Motor neuron (in vitro differentiated cells): ENCODE measurements around the gene EFL1. TPM values are rescaled to one million over a fixed set of nuclear protein-coding genes. Genes with fewer than 3 reads are reported as not detected.

Source experiments
- ATAC-seq, 8 experiments: fragments of 200-7000 bp; cut with Tn5 transposase; replicated peaks in 6 of 8; 2 replicates each; pipeline ENCODE4 v1.8.0; 2021; ENCODE audit warnings: mild to moderate bottlenecking in 8 of 8, moderate library complexity in 8 of 8
- H3K27ac ChIP-seq, 2 donors: fragments of 250-450 bp; sonication (Bioruptor Pico); 2 replicates each; pipeline ENCODE4 v1.9.0; 2021; ENCODE audit warnings: antibody characterized with exemption in 2 of 2, mild to moderate bottlenecking in 2 of 2, moderate library complexity in 1 of 2
- H3K4me1 ChIP-seq, 2 donors: fragments of 250-450 bp; sonication (Bioruptor Pico); replicated peaks in 1 of 2; 2 replicates each; pipeline ENCODE4 v1.6.1; 2021; ENCODE audit warnings: antibody characterized with exemption in 2 of 2, mild to moderate bottlenecking in 2 of 2, moderate library complexity in 1 of 2
- H3K4me3 ChIP-seq, 5 donors: fragments of 250-450 bp; sonication (Bioruptor Pico); 2 replicates each; pipeline ENCODE4 v1.9.0; 2021; ENCODE audit warnings: antibody characterized with exemption in 5 of 5, mild to moderate bottlenecking in 5 of 5, moderate library complexity in 4 of 5
- WGBS, 10 experiments: fragments of 450-650 bp; shearing (Covaris generic); methylation state at CpG; one replicate each; pipeline ENCODE4 v1.0.0; 2022; 5-methylcytosine and 5-hydroxymethylcytosine counted together
- in situ Hi-C, 9 experiments: fragments of 400-800 bp; cut with MboI; loops; one replicate each; pipeline ENCODE4 v1.15.0; 2021; ENCODE audit warnings: low sequenced_read_pairs in 9 of 9, low pct_unique_long_range_greater_than_20kb in 2 of 9; ENCODE audit not compliant: unreplicated experiment in 9 of 9
- total RNA-seq, 8 experiments: library from RNA; unstranded; fragments of 300-600 nt; gene quantifications; 2 replicates each; pipeline versions ENCODE4 v1.2.3 to v1.2.4, GENCODE V29; 2022

EFL1 gene
- total RNA-seq, 8 experiments from 2014 or later: 12.1 to 19.8 (median 14.8) TPM

DNA sequence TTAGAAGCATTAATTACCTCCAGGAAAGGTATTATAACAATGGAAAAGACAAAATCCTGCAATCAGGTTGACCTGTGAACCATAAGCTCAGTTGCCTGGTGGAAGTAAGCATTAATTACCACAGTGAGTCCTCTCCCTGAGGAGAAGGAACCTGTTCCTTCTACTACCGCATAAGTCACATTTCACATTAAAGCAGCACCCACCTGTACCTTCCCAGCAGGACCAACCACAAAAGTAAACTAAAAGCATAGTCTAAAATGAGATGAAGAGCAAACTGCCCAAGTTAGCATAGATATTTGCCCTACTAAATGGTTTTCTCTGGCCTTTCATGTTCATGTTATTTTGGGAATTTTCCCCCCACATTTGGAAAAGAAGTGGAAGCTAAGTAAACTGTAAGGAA, 78.2 kb downstream of the EFL1 start:
- Histone ChIP-seq H3K27ac (no peak overlapping the region), H3K4me1 (no peaks in the 10 kb centered on the region), H3K4me3 (no peak overlapping the region)
- in situ Hi-C loops: no loop called here
- no peak for ATAC-seq
- WGBS, 10 experiments: 83 to 100% (median 100%) methylated on average over 1 of the region's 1 CpG; no CpG with 5 or more reads in 3 of the 10 experiments

GRCh38 chr15:82183121-82184031, 79.2 kb downstream of the EFL1 start:
- in situ Hi-C loops: no loop called here
- ATAC-seq: no peak

DNA sequence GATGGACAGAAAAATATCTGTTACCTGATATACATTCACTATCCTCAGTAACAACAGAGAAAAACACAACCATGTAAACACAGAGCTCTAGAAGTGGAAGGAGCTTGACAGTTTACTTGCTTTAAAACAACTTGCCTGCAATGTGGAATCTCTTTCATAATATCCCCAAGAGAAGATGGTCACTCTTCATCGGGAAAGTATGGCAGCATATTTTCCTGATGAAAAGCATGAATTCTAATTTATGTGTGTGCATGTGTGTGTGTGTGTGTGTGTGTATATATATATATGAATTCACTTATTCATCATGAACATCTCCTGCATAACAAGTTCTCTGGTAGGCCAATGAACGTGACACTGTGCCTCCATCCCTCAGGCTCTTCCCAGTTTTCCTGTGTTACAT, 81.2 kb downstream of the EFL1 start:
- Histone ChIP-seq H3K4me1 (no peaks in the 10 kb centered on the region), H3K4me3 (no peak overlapping the region), H3K27ac (no peak overlapping the region)
- no peak for ATAC-seq
- in situ Hi-C loops: no loop called here
- WGBS, 10 experiments: 59 to 100% (median 95%) methylated on average over 1 to 2 of the region's 2 CpGs; no CpG with 5 or more reads in 4 of the 10 experiments

More at GRCh38 chr15:82183121-82184031, 79.2 kb downstream of the EFL1 start:
- no peaks in the 10 kb centered on the region for H3K4me1 ChIP-seq
- 70 to 100% (median 95%) methylated on average over 1 to 2 of the region's 2 CpGs; no CpG with 5 or more reads in 2 of the 10 experiments for WGBS, 10 experiments
- H3K4me3 ChIP-seq: no peak overlapping the region
- no peak overlapping the region for H3K27ac ChIP-seq

- H3K4me1 ChIP-seq: no peaks in the 10 kb centered on the region
- peak in 1 of 8 experiments; percentile 64 for ATAC-seq
- H3K27ac ChIP-seq: no peak overlapping the region
- no peak overlapping the region for H3K4me3 ChIP-seq
- 0 to 100% (median 72%) methylated on average over 1 to 2 of the region's 2 CpGs; no CpG with 5 or more reads in 5 of the 10 experiments for WGBS, 10 experiments
- in situ Hi-C loops: no loop called here
These were observed 84.5 kb downstream of the EFL1 start for GRCh38 chr15:82178061-82178460.

DNA sequence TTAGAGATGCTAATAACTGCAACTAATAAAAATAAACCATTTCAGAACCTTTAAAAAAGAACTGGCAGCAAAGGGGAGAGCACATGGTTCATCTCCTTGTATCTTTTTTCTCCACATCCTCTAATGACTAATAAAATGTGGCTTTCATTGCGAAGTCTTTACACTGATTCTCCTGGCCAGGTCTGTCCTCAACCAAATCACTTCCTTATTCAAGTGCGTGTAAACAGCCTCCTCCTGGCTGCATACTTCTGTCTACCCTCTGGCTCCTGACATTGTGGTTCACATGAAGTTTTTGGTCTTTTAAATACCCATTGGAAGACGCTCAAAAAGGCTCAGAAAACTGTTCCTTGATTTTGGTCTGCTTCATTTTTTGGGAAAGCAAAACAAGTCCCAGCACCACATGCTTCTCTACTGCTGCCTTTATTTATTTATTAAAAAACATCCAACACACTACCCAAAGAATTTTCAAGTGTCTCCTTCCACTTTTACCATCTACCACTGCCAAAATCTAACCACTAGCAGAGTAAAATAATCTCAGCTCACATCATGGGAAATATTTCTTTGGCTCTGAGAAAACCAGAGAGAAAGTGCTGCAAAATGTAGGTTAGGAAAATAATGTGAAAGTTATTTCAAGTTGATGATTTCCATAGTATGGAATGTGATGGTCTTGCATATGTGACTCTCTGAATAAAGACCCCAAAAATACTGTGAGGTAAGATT, 85.1 kb downstream of the EFL1 start:
- Histone ChIP-seq H3K27ac (no peak overlapping the region), H3K4me1 (no peaks in the 10 kb centered on the region), H3K4me3 (no peak overlapping the region)
- 0 to 100% (median 74%) methylated on average over 1 to 3 of the region's 3 CpGs; no CpG with 5 or more reads in 1 of the 10 experiments for WGBS, 10 experiments
- in situ Hi-C loops: no loop called here
- ATAC-seq: peak in 3 of 8 experiments; percentile 51 to 84 (median 65)

DNA sequence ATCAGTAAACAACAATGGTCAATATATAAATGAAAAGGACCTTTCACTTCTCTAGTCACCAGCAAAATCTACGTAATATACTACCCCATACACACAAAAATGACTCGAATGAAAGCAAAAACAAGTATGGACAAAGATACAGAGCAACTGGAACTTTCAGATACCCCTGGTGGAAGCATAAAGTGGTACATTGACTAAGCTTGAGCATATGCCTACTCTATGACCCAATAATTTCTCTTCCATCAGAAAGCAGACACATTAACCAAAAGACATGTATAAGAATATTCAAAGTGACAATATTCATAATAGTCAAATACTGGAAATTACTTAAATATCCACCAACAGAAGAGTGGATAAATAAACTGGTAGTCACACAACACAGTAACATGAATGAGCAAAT, 86.0 kb downstream of the EFL1 start:
- Histone ChIP-seq H3K4me1 (no peaks in the 10 kb centered on the region), H3K4me3 (no peak overlapping the region), H3K27ac (no peak overlapping the region)
- in situ Hi-C loops: no loop called here
- ATAC-seq: peak in 3 of 8 experiments; percentile 43 to 69 (median 50)
- 56 to 100% (median 94%) methylated on average over 1 to 2 of the region's 2 CpGs; no CpG with 5 or more reads in 1 of the 10 experiments for WGBS, 10 experiments

- Histone ChIP-seq H3K27ac (no peak overlapping the region), H3K4me3 (no peak overlapping the region), H3K4me1 (peaks cover 0 to 5% of the 10 kb centered on the region in 2 donors)
- no peak for ATAC-seq
- in situ Hi-C loops: no loop called here
- WGBS, 10 experiments: 61 to 100% (median 95%) methylated on average over 1 to 5 of the region's 5 CpGs
These were observed 87.9 kb downstream of the EFL1 start for GRCh38 chr15:82174471-82175235.

GRCh38 chr15:82173108-82173507, 89.4 kb downstream of the EFL1 start:
- Histone ChIP-seq H3K4me1 (peaks cover 0 to 5% of the 10 kb centered on the region in 2 donors), H3K4me3 (no peak overlapping the region), H3K27ac (no peak overlapping the region)
- in situ Hi-C loops: no loop called here
- no peak for ATAC-seq
- 75 to 100% (median 100%) methylated on average over 1 of the region's 1 CpG for WGBS, 10 experiments

DNA sequence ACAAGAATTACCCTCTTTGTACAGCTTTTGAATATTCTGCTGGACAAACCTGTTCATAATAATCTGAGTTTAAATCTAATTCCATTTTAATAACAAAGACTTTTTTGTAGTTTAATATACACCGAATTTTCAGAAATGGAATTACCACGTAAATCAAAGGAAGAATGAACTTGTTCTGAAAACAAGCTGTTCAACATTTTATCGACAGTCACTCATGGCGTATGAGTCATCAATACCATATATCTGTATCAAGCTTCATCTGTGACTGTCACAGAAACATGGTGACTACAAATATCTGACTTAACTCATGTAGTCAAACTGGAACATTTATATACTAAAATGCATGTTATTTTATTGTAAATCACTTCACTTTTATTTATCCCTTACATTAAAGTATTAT, 90.0 kb downstream of the EFL1 start:
- H3K27ac ChIP-seq: no peak overlapping the region
- 78 to 100% (median 96%) methylated on average over 1 to 4 of the region's 4 CpGs; no CpG with 5 or more reads in 1 of the 10 experiments for WGBS, 10 experiments
- H3K4me3 ChIP-seq: no peak overlapping the region
- in situ Hi-C loops: no loop called here
- peaks cover 0 to 5% of the 10 kb centered on the region in 2 donors for H3K4me1 ChIP-seq
- ATAC-seq: no peak

GRCh38 chr15:82168757-82169156, 93.8 kb downstream of the EFL1 start:
- no peak overlapping the region for H3K27ac ChIP-seq
- 100% methylated on average over 2 of the region's 2 CpGs; no CpG with 5 or more reads in 6 of the 10 experiments for WGBS, 10 experiments
- H3K4me1 ChIP-seq: peaks cover 0 to 7% of the 10 kb centered on the region in 2 donors
- no peak for ATAC-seq
- H3K4me3 ChIP-seq: no peak overlapping the region
- in situ Hi-C loops: no loop called here

GRCh38 chr15:82168296-82168695, 94.2 kb downstream of the EFL1 start:
- in situ Hi-C loops: no loop called here
- no peak overlapping the region for H3K4me3 ChIP-seq
- no peak overlapping the region for H3K27ac ChIP-seq
- ATAC-seq: peak in 2 of 8 experiments; percentile 20 to 47
- WGBS, 10 experiments: 93 to 100% (median 98%) methylated on average over 4 to 7 of the region's 8 CpGs; no CpG with 5 or more reads in 6 of the 10 experiments
- H3K4me1 ChIP-seq: peaks cover 0 to 7% of the 10 kb centered on the region in 2 donors

- in situ Hi-C loops: no loop called here
- ATAC-seq: no peak
These were observed 96.6 kb downstream of the EFL1 start for GRCh38 chr15:82165948-82166376.

More at GRCh38 chr15:82165948-82166376, 96.6 kb downstream of the EFL1 start:
- peaks cover 0 to 7% of the 10 kb centered on the region in 2 donors for H3K4me1 ChIP-seq
- WGBS, 10 experiments: 22 to 100% (median 79%) methylated on average over 1 of the region's 1 CpG; no CpG with 5 or more reads in 3 of the 10 experiments
- H3K27ac ChIP-seq: no peak overlapping the region
- H3K4me3 ChIP-seq: no peak overlapping the region
